OCI-LY1 (cell line): ENCODE measurements around the gene SGPP2.

Source experiments
- H2AFZ ChIP-seq: fragments of 200-600 bp; sonication (generic), shearing (Covaris generic); 2 replicates; pipeline ENCODE4 v1.6.0; 2014; ENCODE audit warnings: antibody characterized with exemption, mild to moderate bottlenecking, low read length
- H3F3A ChIP-seq: fragments of 200-600 bp; sonication (generic), shearing (Covaris generic); 2 replicates; pipeline ENCODE4 v1.6.0; 2014; ENCODE audit warnings: mild to moderate bottlenecking, antibody characterized with exemption, low read length, moderate library complexity; ENCODE audit not compliant: insufficient read depth
- H3K27ac ChIP-seq: fragments of 200-600 bp; sonication (generic); 2 replicates; pipeline ENCODE4 v1.5.1; 2014; ENCODE audit warnings: low read length, mixed run types, mild to moderate bottlenecking, low read depth; ENCODE audit not compliant: poor library complexity, severe bottlenecking
- H3K27me3 ChIP-seq: fragments of 200-600 bp; sonication (generic); 2 replicates; pipeline ENCODE4 v1.6.0; 2014; ENCODE audit warnings: antibody characterized with exemption, mild to moderate bottlenecking, low read length, moderate library complexity; ENCODE audit not compliant: insufficient read depth
- H3K36me3 ChIP-seq: fragments of 200-600 bp; sonication (generic); 2 replicates; pipeline ENCODE4 v1.6.1; 2014; ENCODE audit warnings: mild to moderate bottlenecking, antibody characterized with exemption, low read length, moderate library complexity, mixed read lengths; ENCODE audit not compliant: insufficient read depth
- H3K4me1 ChIP-seq: fragments of 200-600 bp; sonication (generic); 2 replicates; pipeline ENCODE4 v1.5.1; 2014; ENCODE audit warnings: mild to moderate bottlenecking, low read length, moderate library complexity; ENCODE audit not compliant: insufficient read depth, severe bottlenecking
- H3K4me2 ChIP-seq: fragments of 200-600 bp; sonication (generic), shearing (Covaris generic); 2 replicates; pipeline ENCODE4 v1.6.1; 2014; ENCODE audit warnings: low read length
- H3K4me3 ChIP-seq: fragments of 200-600 bp; sonication (generic); 2 replicates; pipeline ENCODE4 v1.5.1; 2014; ENCODE audit warnings: low read length, low read depth, mild to moderate bottlenecking, mixed read lengths; ENCODE audit not compliant: poor library complexity, severe bottlenecking
- H3K79me2 ChIP-seq: fragments of 200-600 bp; shearing (Covaris generic); 2 replicates; pipeline ENCODE4 v1.6.1; 2016; ENCODE audit warnings: mixed run types, low read length, mixed read lengths; ENCODE audit not compliant: insufficient read depth
- H3K9ac ChIP-seq: fragments of 200-600 bp; sonication (generic), shearing (Covaris generic); 2 replicates; pipeline ENCODE4 v1.6.1; 2014; ENCODE audit warnings: mild to moderate bottlenecking, low read length, mixed read lengths
- H3K9me2 ChIP-seq: fragments of 200-600 bp; sonication (generic), shearing (Covaris generic); 2 replicates; pipeline ENCODE4 v1.6.1; 2014; ENCODE audit warnings: low read depth, mild to moderate bottlenecking, low read length, mixed read lengths
- H3K9me3 ChIP-seq: fragments of 200-600 bp; shearing (Covaris generic); 2 replicates; pipeline ENCODE4 v1.6.1; 2014; ENCODE audit warnings: low read length, mixed read lengths
- H4K20me1 ChIP-seq: fragments of 200-600 bp; sonication (generic), shearing (Covaris generic); 2 replicates; pipeline ENCODE4 v1.6.0; 2016; ENCODE audit warnings: mild to moderate bottlenecking, low read length; ENCODE audit not compliant: insufficient read depth
- EZH2 ChIP-seq: fragments of 200-600 bp; sonication (generic), shearing (Covaris generic); IDR thresholded peaks from 2 replicates; pipeline ENCODE4 v1.8.0; 2017; ENCODE audit warnings: borderline replicate concordance, mixed run types, mild to moderate bottlenecking, antibody characterized with exemption, low read length, moderate library complexity, mixed read lengths
- TF ChIP-seq, protein P1 (sequence below): fragments of 200-600 bp; sonication (generic), shearing (Covaris generic); IDR thresholded peaks from 2 replicates; pipeline ENCODE4 v1.5.1; 2017; ENCODE audit warnings: mild to moderate bottlenecking, antibody characterized with exemption, low read length, moderate library complexity, mixed read lengths

The SGPP2 gene

DNA sequence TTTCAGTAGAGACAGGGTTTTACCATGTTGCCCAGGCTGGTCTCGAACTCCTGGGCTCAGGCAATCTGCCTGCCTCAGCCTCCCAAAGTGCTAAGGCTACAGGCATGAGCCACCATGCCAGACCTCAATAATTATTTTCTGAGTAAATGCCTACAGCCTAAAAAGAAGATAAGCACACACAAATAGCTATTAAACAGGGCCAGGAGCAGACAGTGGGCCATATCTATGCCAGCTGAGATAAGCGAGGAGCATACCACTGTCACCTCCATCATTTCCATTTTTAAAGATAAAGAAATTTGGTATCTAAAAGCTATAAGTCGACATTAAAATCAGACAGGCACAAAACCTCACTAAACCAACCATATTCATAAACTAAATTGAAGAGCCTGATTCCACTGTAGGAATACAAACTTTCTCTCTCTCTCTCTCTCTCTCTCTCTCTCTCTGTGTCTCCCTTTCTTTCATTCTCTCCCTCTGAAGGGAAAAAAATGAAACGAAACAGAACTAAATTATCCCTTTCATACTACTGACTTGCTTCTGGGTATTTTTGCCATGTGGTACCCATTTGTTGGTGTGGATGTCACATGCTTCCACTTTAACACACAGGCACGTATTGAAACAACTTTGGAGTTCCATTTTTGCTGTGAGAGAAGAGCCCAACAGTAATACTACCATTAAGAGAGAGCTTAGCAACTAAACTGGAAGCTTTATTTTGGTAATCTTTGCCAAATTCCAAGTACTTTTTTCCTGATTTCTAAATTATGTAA is 180.6 kb downstream of the SGPP2 start:
- no peaks in the 10 kb centered on the region for H4K20me1 ChIP-seq
- H3K4me1 ChIP-seq: no peaks in the 10 kb centered on the region
- no peaks in the 10 kb centered on the region for H3K27me3 ChIP-seq
- peaks cover 76% of the 10 kb centered on the region for H3K36me3 ChIP-seq
- H3F3A ChIP-seq: no peaks in the 10 kb centered on the region; the same call in 1 of the 2 replicates
- H3K9me3 ChIP-seq: no peaks in the 10 kb centered on the region
- no peak overlapping the region for H3K27ac ChIP-seq
- TF ChIP-seq, protein P1, sequence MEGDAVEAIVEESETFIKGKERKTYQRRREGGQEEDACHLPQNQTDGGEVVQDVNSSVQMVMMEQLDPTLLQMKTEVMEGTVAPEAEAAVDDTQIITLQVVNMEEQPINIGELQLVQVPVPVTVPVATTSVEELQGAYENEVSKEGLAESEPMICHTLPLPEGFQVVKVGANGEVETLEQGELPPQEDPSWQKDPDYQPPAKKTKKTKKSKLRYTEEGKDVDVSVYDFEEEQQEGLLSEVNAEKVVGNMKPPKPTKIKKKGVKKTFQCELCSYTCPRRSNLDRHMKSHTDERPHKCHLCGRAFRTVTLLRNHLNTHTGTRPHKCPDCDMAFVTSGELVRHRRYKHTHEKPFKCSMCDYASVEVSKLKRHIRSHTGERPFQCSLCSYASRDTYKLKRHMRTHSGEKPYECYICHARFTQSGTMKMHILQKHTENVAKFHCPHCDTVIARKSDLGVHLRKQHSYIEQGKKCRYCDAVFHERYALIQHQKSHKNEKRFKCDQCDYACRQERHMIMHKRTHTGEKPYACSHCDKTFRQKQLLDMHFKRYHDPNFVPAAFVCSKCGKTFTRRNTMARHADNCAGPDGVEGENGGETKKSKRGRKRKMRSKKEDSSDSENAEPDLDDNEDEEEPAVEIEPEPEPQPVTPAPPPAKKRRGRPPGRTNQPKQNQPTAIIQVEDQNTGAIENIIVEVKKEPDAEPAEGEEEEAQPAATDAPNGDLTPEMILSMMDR: no peak
- TF ChIP-seq EZH2: no peak
- H3K79me2 ChIP-seq: peaks cover 4% of the 10 kb centered on the region; the same call in 1 of the 2 replicates
- no peak overlapping the region for H2AFZ ChIP-seq
- no peak overlapping the region for H3K9ac ChIP-seq
- no peak overlapping the region for H3K4me3 ChIP-seq
- H3K4me2 ChIP-seq: no peak overlapping the region
- H3K9me2 ChIP-seq: no peaks in the 10 kb centered on the region

DNA sequence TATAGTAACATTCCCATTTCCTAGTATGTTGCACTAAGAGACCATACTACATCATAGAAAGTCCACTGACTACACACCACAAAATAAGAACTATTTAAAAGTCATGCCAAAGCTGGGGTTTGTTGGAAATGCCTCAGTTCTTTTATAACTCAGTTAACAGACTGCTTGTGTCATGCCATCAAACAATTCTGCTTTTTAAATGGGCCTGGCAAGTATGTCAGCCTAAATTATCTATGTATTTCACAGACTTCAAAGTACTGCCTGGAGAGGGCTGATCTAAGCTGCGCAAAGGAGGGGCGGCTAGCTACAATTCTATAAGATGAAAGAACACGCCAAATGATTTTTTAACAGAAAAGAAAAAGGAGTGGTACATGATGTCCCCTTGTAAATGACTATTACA is 182.0 kb downstream of the SGPP2 start:
- no peaks in the 10 kb centered on the region for H3K9me3 ChIP-seq
- H2AFZ ChIP-seq: no peak overlapping the region
- no peaks in the 10 kb centered on the region for H3K4me1 ChIP-seq
- H3F3A ChIP-seq: no peaks in the 10 kb centered on the region; the same call in 1 of the 2 replicates
- H3K79me2 ChIP-seq: peaks cover 4% of the 10 kb centered on the region; the same call in 1 of the 2 replicates
- H3K4me2 ChIP-seq: no peak overlapping the region
- H3K27ac ChIP-seq: no peak overlapping the region
- TF ChIP-seq, protein P1: no peak
- no peak for TF ChIP-seq EZH2
- H3K9me2 ChIP-seq: no peaks in the 10 kb centered on the region
- H3K36me3 ChIP-seq: peaks cover 73% of the 10 kb centered on the region
- H4K20me1 ChIP-seq: no peaks in the 10 kb centered on the region
- no peak overlapping the region for H3K9ac ChIP-seq
- H3K27me3 ChIP-seq: no peaks in the 10 kb centered on the region
- H3K4me3 ChIP-seq: no peak overlapping the region

GRCh38 chr2:222608081-222608480 is 183.7 kb downstream of the SGPP2 start:
- no peaks in the 10 kb centered on the region for H3K9me3 ChIP-seq
- peaks cover 84% of the 10 kb centered on the region for H3K36me3 ChIP-seq
- no peaks in the 10 kb centered on the region for H3K27me3 ChIP-seq
- H3K27ac ChIP-seq: no peak overlapping the region
- no peaks in the 10 kb centered on the region for H3K9me2 ChIP-seq
- no peak overlapping the region for H3K9ac ChIP-seq
- H3F3A ChIP-seq: no peaks in the 10 kb centered on the region; the same call in 1 of the 2 replicates
- no peak overlapping the region for H3K4me3 ChIP-seq
- no peak overlapping the region for H3K4me2 ChIP-seq
- peaks cover 2% of the 10 kb centered on the region; the same call in 1 of the 2 replicates for H3K79me2 ChIP-seq
- H3K4me1 ChIP-seq: no peaks in the 10 kb centered on the region
- no peaks in the 10 kb centered on the region for H4K20me1 ChIP-seq
- TF ChIP-seq, protein P1: no peak
- no peak for TF ChIP-seq EZH2
- H2AFZ ChIP-seq: no peak overlapping the region
